ENCODE data around the gene TAPT1.

DNA sequence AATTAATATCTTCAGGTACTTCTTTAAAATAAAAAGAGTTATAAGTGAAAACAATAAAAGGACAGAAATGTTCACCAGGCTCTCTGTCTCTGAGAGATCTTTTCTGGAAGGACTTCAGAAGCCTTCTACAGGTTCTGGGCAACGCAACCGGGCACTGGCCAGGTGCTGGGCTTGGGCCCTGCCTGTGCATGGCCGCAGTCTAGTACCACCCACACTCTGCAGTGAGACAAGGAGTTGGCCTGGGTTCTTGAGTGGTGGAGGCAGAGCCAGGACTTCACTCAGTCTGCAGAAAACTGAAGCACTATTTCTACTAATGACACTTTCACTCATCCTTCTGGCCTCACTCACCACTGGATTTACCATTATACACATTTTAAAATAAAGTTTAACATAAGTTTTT is 21.8 kb downstream of the TAPT1 start:
- no peak for TF ChIP-seq EP300 (IDR thresholded peaks at IDR 0.05; ENCODE audit: borderline replicate concordance)
- no peak for TF ChIP-seq TAF1 (IDR thresholded peaks at IDR 0.05; ENCODE audit: low read depth)
